Sigmoid colon (tissue), 4 donors: Measurements from ENCODE around the gene CPNE4.

ENCODE experiments used
- CTCF ChIP-seq, 4 experiments: fragments of 450-650 bp in 3 of 4; fragments of 200-600 bp in 1 of 4; IDR thresholded peaks; one replicate each; pipeline ENCODE4 v1.5.1; 2016 to 2019; ENCODE audit warnings: antibody characterized with exemption in 4 of 4, mild to moderate bottlenecking in 3 of 4, moderate library complexity in 2 of 4
- EP300 ChIP-seq, 4 donors: sonication (generic); formaldehyde crosslinking; IDR thresholded peaks; one replicate each; pipeline ENCODE4 v1.6.1; 2017; ENCODE audit warnings: antibody characterized with exemption in 4 of 4
- POLR2AphosphoS5 ChIP-seq, 4 donors: sonication (generic); formaldehyde crosslinking; IDR thresholded peaks; one replicate each; pipeline ENCODE4 v1.6.1; 2017; ENCODE audit warnings: antibody characterized with exemption in 4 of 4

GRCh38 chr3:131762981-131763564, 271.7 kb downstream of the CPNE4 start:
- no peak for TF ChIP-seq POLR2AphosphoS5 (IDR thresholded peaks at IDR 0.05)
- TF ChIP-seq CTCF (IDR thresholded peaks at IDR 0.05) = no peak
- no peak for TF ChIP-seq EP300 (IDR thresholded peaks at IDR 0.05)
